Neutrophil (primary cell): Measurements from ENCODE around the gene C5orf63.

ENCODE experiments used
- H3K27ac ChIP-seq: fragments of 200-600 bp; sonication (generic); 2 replicates; pipeline ENCODE4 v1.5.1; 2016; ENCODE audit warnings: mild to moderate bottlenecking, moderate library complexity
- H3K27me3 ChIP-seq: fragments of 200-600 bp; sonication (generic); 2 replicates; pipeline ENCODE4 v1.6.0; 2016; ENCODE audit warnings: mild to moderate bottlenecking
- H3K36me3 ChIP-seq: fragments of 200-600 bp; sonication (generic); 2 replicates; pipeline ENCODE4 v1.5.1; 2017
- H3K4me1 ChIP-seq, 2 experiments: fragments of 200-600 bp in 1 of 2; sonication (generic) in 1 of 2; 1 replicate in 1 of 2; 2 replicates in 1 of 2; pipeline versions ENCODE4 v1.5.1 to v1.6.1; 2013 to 2016; ENCODE audit warnings: low read depth in 1 of 2, low read length in 1 of 2, mild to moderate bottlenecking in 1 of 2, moderate library complexity in 1 of 2; ENCODE audit not compliant: control insufficient read depth in 1 of 2, insufficient read depth in 1 of 2
- H3K4me3 ChIP-seq, 2 experiments: fragments of 200-600 bp in 1 of 2; sonication (generic) in 1 of 2; 1 replicate in 1 of 2; 2 replicates in 1 of 2; pipeline ENCODE4 v1.5.1; 2013 to 2016; ENCODE audit warnings: low read depth in 1 of 2, low read length in 1 of 2, mild to moderate bottlenecking in 1 of 2, moderate library complexity in 1 of 2
- H3K9me3 ChIP-seq: fragments of 200-600 bp; sonication (generic); 2 replicates; pipeline ENCODE4 v1.5.1; 2016
- TF ChIP-seq, protein P1 (sequence below): fragments of 200-600 bp; sonication (generic); IDR thresholded peaks from 2 replicates; pipeline ENCODE4 v1.5.1; 2016; ENCODE audit warnings: antibody characterized with exemption

C5orf63 gene

DNA sequence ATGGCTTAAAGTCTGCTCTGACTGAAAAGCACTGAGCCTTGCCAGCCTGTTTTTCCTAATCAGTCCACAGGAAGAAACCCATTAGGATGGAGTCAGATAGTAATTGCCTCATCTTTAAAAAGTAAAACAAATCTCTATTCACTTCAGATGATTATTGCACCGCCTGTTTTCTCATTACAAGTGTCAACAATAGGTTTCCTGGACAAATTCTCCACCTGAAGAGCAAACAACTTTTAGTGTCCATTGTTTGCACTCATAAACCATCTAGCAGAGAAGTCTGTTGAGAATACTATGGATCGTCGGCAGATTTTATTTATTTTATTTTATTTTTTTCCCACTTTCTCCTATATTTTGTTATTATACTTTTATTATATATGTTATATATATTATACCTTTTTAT, 20.3 kb downstream of the C5orf63 start:
- TF ChIP-seq, protein P1, sequence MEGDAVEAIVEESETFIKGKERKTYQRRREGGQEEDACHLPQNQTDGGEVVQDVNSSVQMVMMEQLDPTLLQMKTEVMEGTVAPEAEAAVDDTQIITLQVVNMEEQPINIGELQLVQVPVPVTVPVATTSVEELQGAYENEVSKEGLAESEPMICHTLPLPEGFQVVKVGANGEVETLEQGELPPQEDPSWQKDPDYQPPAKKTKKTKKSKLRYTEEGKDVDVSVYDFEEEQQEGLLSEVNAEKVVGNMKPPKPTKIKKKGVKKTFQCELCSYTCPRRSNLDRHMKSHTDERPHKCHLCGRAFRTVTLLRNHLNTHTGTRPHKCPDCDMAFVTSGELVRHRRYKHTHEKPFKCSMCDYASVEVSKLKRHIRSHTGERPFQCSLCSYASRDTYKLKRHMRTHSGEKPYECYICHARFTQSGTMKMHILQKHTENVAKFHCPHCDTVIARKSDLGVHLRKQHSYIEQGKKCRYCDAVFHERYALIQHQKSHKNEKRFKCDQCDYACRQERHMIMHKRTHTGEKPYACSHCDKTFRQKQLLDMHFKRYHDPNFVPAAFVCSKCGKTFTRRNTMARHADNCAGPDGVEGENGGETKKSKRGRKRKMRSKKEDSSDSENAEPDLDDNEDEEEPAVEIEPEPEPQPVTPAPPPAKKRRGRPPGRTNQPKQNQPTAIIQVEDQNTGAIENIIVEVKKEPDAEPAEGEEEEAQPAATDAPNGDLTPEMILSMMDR, result no peak
- Histone ChIP-seq H3K27me3 (no peaks in the 10 kb centered on the region), H3K4me1 (peaks cover 9 to 16% of the 10 kb centered on the region in 2 experiments), H3K4me3 (no peak overlapping the region), H3K9me3 (no peaks in the 10 kb centered on the region), H3K27ac (no peak overlapping the region), H3K36me3 (no peaks in the 10 kb centered on the region)

DNA sequence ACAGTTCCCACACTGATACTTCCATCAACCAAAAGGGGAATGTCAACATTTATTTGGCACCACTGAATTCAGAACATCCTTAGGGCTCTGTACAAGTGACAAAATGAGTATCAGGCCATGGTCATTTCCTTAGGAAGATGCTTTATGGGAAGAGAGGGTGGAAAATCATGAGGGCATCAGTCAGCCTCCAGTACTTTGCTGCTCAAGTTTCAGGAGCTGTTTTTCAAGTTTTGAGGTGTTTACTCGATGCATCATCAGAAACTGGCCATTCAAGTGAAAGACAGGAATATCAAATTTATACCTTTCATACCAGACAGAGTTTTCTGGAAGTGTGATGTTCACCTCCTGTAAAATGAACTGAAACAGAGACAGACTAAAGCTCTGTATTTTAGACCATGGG, 21.7 kb downstream of the C5orf63 start:
- H3K4me1 ChIP-seq, result peaks cover 9 to 10% of the 10 kb centered on the region in 2 experiments
- TF ChIP-seq, protein P1, result no peak
- no peaks in the 10 kb centered on the region for H3K36me3 ChIP-seq
- H3K4me3 ChIP-seq, result no peak overlapping the region
- H3K27ac ChIP-seq, result no peak overlapping the region
- H3K9me3 ChIP-seq, result no peaks in the 10 kb centered on the region
- no peaks in the 10 kb centered on the region for H3K27me3 ChIP-seq

DNA sequence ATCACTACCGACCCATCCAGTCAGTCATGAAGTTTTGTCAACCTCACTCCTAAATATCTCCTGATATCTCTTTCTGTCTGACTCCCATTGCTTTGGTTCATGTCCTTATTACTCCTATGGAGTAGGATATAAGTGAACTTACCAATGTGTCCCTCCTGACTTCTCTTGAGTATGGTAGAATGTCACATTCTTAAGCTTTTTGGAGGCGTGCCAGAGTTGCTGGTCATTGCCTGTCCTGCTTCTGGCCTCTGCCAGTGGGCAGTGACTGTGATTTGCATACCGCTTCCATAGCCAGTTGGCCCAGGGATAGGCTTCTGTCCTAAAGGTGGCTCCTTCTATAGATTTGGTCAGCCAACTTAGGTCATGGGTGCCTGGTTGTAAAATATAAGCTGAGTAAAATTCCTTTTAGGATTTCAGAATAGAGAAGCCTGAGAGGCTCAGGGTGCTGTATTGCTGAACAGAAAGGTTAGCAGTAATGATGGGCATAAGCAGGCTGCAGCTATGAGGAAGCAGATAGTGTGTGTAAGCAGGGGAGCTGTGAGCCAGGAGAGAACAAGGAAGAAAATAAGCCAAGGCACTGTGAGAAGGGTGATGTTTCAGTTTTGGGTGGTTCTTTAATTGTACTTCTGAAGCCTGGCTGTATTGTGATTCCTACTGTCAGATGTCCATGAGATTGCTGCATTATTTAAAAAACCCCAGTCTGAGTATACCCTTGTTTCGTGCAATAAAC, 26.8 kb downstream of the C5orf63 start:
- Histone ChIP-seq H3K27me3 (no peaks in the 10 kb centered on the region), H3K4me1 (no peaks in the 10 kb centered on the region), H3K36me3 (no peaks in the 10 kb centered on the region), H3K27ac (no peak overlapping the region), H3K9me3 (no peaks in the 10 kb centered on the region), H3K4me3 (no peak overlapping the region)
- TF ChIP-seq, protein P1, result no peak

DNA sequence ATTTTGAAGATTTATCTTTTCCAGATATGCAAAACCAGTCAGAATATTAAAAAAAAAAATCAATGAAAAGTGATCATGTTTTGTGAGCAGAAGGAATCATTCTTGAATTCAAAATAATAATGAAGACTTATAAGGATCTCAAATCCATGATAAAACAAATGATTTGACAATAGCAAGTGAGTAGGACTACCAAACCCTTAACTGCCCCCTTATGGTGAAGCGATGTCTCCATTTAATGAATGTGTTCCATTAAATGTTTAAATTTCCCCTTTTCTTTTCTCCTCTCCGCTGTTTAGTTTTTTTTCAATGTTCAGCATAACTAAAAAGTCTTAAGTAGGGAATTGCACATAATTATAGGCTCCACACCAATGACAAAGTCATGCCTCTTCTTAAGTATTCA, 30.7 kb downstream of the C5orf63 start:
- TF ChIP-seq, protein P1, result no peak
- Histone ChIP-seq H3K27ac (no peak overlapping the region), H3K9me3 (no peaks in the 10 kb centered on the region), H3K4me1 (no peaks in the 10 kb centered on the region), H3K36me3 (no peaks in the 10 kb centered on the region), H3K4me3 (no peak overlapping the region), H3K27me3 (no peaks in the 10 kb centered on the region)

DNA sequence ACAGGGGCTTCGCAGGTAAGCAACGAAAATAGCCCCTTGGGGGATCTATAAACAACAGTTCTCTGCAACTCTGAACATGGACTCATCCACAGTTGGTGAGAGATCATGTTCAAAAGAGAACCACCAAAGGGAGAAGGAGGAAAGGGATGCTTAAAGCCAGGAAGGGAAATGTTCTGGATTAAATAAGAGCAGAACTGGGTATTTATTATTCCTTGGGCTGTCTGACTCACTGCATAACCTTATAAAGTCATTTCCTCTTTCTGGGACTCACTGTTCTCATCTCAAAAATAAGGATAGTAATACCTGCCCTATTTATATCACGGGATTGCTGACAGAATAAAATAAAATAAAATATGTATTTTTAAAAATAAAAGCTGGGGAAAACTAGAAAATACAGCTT, 31.7 kb downstream of the C5orf63 start:
- H3K4me3 ChIP-seq, result no peak overlapping the region
- no peaks in the 10 kb centered on the region for H3K27me3 ChIP-seq
- H3K9me3 ChIP-seq, result no peaks in the 10 kb centered on the region
- no peaks in the 10 kb centered on the region for H3K4me1 ChIP-seq
- H3K27ac ChIP-seq, result no peak overlapping the region
- H3K36me3 ChIP-seq, result no peaks in the 10 kb centered on the region
- TF ChIP-seq, protein P1, result no peak
